PFSK-1 (cell line): ENCODE results near the gene IL17C.

Experiments used
- REST ChIP-seq, 2 experiments: IDR thresholded peaks; 2 replicates each; pipeline versions ENCODE4 v1.6.1 to v1.8.0; 2011 to 2012; ENCODE audit warnings: low read depth in 2 of 2, low read length in 2 of 2, control low read depth in 1 of 2, inconsistent platforms in 1 of 2, mild to moderate bottlenecking in 1 of 2, moderate library complexity in 1 of 2; ENCODE audit not compliant: insufficient read depth in 1 of 2
- SIN3A ChIP-seq: IDR thresholded peaks from 2 replicates; pipeline ENCODE4 v1.6.1; 2012; ENCODE audit warnings: mild to moderate bottlenecking, low read length, moderate library complexity, borderline replicate concordance; ENCODE audit not compliant: insufficient read depth
- TAF1 ChIP-seq: IDR thresholded peaks from 2 replicates; pipeline ENCODE4 v1.6.1; 2012; ENCODE audit warnings: low read length, control low read depth, borderline replicate concordance; ENCODE audit not compliant: insufficient read depth

GRCh38 chr16:88655733-88656281 is 17.4 kb downstream of the IL17C start:
- TF ChIP-seq REST (IDR thresholded peaks at IDR 0.05; ENCODE audit: insufficient read depth in 1 of 2, low read depth in 2 of 2, low read length in 2 of 2) (no peak), TAF1 (no peak), SIN3A (no peak)
